Measurements from ENCODE around the gene TRABD2A. TPM values are rescaled to one million over a fixed set of nuclear protein-coding genes. Genes with fewer than 3 reads are reported as not detected.

TRABD2A gene
- total and polyA plus RNA-seq, 8 donors = 0.29 to 109 (median 0.58) TPM; not detected in 1

DNA sequence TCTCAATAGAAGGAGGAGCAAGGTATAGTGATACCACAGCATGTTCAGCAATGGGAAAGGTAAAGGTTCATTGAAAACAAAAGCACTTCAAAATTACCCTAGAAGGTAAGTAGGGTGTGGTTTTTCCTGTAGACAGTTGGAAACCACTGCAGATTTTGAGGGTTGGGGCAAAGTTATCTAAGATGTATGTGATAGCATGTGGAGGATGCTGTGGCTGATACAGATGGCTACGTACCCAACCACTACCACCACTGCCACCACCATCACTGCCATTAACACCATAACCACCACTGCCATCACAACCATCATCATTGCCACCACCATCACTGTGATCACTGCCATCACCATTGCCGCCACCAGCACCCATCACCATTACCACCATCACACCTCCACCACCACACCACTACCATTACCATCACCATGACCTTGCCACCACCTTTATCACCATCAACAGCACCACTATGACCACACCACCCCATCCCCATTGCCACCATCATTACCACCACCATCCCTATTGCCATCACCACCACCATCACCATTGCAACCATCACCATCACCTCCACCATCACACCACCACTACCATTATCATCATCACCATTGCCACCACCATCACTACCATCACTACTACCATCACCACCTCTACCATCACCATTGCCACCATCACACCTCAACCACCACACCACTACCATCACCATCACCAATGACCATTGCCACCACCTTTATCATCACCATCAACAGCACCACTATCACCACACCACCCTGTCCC lies 28.2 kb upstream of the TRABD2A start:
- TF ChIP-seq POLR2A (IDR thresholded peaks at IDR 0.05) = no peak
- TF ChIP-seq, protein P1, sequence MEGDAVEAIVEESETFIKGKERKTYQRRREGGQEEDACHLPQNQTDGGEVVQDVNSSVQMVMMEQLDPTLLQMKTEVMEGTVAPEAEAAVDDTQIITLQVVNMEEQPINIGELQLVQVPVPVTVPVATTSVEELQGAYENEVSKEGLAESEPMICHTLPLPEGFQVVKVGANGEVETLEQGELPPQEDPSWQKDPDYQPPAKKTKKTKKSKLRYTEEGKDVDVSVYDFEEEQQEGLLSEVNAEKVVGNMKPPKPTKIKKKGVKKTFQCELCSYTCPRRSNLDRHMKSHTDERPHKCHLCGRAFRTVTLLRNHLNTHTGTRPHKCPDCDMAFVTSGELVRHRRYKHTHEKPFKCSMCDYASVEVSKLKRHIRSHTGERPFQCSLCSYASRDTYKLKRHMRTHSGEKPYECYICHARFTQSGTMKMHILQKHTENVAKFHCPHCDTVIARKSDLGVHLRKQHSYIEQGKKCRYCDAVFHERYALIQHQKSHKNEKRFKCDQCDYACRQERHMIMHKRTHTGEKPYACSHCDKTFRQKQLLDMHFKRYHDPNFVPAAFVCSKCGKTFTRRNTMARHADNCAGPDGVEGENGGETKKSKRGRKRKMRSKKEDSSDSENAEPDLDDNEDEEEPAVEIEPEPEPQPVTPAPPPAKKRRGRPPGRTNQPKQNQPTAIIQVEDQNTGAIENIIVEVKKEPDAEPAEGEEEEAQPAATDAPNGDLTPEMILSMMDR (IDR thresholded peaks at IDR 0.05) = no peak
- TF ChIP-seq EP300 (IDR thresholded peaks at IDR 0.05) = no peak
- no peak for DNase-seq
- H3K4me3 ChIP-seq = no peak overlapping the region
- H3K27me3 ChIP-seq = no peaks in the 10 kb centered on the region
- peaks cover 7 to 28% (median 21%) of the 10 kb centered on the region in 4 donors for H3K4me1 ChIP-seq
- WGBS, 5 donors = 64 to 100% (median 86%) methylated on average over 2 of the region's 2 CpGs
- no peaks in the 10 kb centered on the region for H3K9me3 ChIP-seq
- H3K27ac ChIP-seq = peak overlapping the region in 1 of 5 donors; percentile 99
- H3K36me3 ChIP-seq = no peaks in the 10 kb centered on the region
- intact Hi-C loops (cut with DNase I; ENCODE audit: low total_unique reads) = no loop called here

DNA sequence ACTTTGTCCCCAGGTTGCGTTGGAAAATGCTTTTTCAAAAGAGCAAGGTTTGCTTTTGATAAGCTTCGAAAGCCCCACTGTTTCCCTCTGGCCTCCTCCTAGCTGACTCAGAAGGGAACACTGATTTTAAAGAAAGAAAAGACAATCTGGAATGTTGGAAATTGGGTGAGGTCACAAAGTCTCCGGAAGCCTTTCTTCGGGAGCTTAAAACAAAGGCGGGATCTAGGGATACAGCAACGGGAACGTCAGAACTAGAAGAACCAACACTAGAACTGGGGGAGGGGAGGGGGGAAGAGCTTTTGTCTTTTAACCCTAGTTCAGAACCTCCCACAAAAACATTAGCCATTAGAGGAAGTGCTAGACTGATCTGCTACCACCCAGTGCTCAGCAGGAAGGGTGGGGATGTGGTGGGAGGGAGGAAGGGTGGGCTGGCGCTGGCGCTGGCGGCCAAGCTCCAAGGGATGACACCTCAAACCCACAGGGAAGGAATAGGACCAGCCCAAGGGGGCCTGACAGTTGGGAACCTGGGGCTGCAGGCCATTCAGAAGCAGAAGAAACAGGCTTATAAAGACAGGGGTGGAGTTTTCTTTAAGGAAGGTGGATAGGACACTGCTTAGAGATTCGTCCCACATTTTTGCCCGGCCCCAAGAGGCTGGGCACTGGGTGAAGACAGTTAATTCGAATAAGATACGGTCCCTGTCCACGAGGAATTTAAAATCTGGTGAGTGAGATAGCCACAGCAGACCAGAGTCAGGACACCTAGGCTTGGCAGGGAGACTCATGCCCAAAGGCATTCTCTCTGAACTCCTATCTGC lies 26.2 kb upstream of the TRABD2A start:
- H3K36me3 ChIP-seq = no peaks in the 10 kb centered on the region
- peak in 1 of 2 donors; percentile 92 for DNase-seq
- no peaks in the 10 kb centered on the region for H3K27me3 ChIP-seq
- 5 to 16% (median 12%) methylated on average over 15 of the region's 15 CpGs for WGBS, 5 donors
- H3K9me3 ChIP-seq = no peaks in the 10 kb centered on the region
- H3K27ac ChIP-seq = peak overlapping the region; percentile 95 to 99 (median 96)
- H3K4me3 ChIP-seq = peak overlapping the region; percentile 78 to 92 (median 83)
- peaks cover 7 to 30% (median 22%) of the 10 kb centered on the region in 4 donors for H3K4me1 ChIP-seq
- intact Hi-C loops (cut with DNase I; ENCODE audit: low total_unique reads) = no loop called here
- TF ChIP-seq POLR2A (IDR thresholded peaks at IDR 0.05) (no peak), POLR2AphosphoS5 (IDR thresholded peaks at IDR 0.05) (peak; percentile 5 to 61 (median 19))

DNA sequence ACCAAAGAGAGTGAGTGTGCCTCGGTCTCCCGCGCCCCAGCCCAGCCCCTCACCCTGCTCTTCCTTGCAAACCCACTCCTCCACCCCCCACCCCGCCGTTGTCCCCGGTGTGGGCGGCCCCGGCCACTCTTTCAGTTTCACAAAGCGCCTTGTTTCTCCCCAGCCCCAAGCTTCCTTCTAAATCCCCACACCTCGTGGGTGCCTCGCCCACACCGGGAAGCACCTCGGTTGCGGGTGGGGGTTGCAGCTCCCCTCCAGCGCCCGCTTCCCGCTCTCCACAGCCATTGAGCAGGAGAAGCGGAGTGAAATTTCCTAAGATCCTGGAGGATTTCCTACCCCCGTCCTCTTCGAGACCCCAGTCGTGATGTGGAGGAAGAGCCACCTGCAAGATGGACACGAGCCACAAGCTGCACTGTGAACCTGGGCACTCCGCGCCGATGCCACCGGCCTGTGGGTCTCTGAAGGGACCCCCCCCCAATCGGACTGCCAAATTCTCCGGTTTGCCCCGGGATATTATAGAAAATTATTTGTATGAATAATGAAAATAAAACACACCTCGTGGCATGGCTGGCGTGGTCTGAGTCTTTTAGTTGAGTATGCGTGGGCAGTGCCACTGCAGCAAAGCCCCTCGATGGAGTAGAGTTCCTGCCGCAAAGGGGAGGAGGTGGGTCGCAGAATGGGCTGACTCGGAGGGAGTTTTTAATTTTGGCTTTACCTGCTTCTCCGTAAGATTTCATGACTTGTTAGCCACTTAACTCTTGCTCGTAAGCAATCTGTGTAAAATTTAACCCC lies 25.4 kb upstream of the TRABD2A start:
- WGBS, 5 donors = 0 to 1% (median 0%) methylated on average over 32 to 38 of the region's 38 CpGs
- TF ChIP-seq POLR2AphosphoS5 (IDR thresholded peaks at IDR 0.05) (no peak), POLR2A (IDR thresholded peaks at IDR 0.05) (no peak), EP300 (IDR thresholded peaks at IDR 0.05) (no peak)
- TF ChIP-seq, protein P1 (IDR thresholded peaks at IDR 0.05) = no peak
- Histone ChIP-seq H3K9me3 (no peaks in the 10 kb centered on the region), H3K4me3 (peak overlapping the region; percentile 78 to 92 (median 83)), H3K36me3 (no peaks in the 10 kb centered on the region), H3K27me3 (no peaks in the 10 kb centered on the region), H3K27ac (peak overlapping the region; percentile 95 to 99 (median 96)), H3K4me1 (peaks cover 7 to 30% (median 22%) of the 10 kb centered on the region in 4 donors)
- intact Hi-C loops (cut with DNase I; ENCODE audit: low total_unique reads) = no loop called here
- peak; percentile 59 to 74 for DNase-seq

DNA sequence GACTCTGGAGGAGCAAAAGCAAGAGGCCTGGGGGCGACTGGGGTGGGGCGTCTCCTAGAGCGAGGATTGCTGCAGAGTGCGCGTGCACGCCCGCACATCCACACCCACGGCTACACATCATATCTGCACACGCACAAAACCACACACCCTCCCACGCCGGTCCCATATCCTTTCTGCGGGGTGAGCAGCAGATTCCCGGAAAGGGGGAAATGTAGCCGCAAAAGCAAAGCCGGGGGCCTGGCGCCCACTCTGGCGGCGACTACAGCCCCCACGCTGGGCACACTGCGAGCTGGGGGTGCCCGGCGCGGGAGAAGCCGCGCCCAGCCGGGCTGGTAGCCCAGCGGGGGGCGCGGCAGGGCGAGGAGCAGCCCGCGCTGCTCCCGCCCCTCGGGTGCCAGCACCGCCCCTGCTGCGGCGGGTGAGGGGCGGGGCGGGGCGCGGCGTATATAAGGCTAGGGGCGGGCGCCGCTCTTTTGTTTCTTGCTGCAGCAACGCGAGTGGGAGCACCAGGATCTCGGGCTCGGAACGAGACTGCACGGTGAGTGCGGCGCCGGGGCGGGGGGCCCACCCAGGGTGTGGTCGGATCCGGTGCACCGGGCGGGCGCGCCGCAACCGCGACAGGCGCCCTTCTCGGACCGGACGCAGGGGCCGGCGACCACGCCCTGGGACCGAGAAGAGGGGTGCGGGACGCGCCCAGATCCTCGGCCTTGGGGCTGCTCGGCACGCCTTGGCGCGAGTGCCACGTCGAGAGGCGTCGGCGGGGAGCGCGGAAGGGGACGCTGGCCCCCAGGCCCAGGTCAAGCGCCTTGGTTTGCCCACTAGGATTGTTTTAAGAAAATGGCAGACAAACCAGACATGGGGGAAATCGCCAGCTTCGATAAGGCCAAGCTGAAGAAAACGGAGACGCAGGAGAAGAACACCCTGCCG lies 24.6 kb upstream of the TRABD2A start, which contains the start of gene TMSB10:
Gene TMSB10 (plus strand): TSS at position 476 of the 927 bp plus-strand sequence.
- DNase-seq = peak; percentile 89 to 96
- Histone ChIP-seq H3K36me3 (no peaks in the 10 kb centered on the region), H3K27me3 (no peaks in the 10 kb centered on the region), H3K27ac (peak within 1 kb of the TSS; percentile 95 to 99 (median 96)), H3K9me3 (no peaks in the 10 kb centered on the region), H3K4me3 (peak within 1 kb of the TSS; percentile 78 to 92 (median 83)), H3K4me1 (peaks cover 7 to 30% (median 22%) of the 10 kb centered on the region in 4 donors)
- intact Hi-C loops (cut with DNase I; ENCODE audit: low total_unique reads) = no loop called here
- WGBS, 5 donors = 0 to 1% (median 1%) methylated on average over 29 to 94 of the region's 94 CpGs
- TF ChIP-seq EP300 (IDR thresholded peaks at IDR 0.05) (no peak), POLR2A (IDR thresholded peaks at IDR 0.05) (peak in 1 of 4 donors; percentile 73), POLR2AphosphoS5 (IDR thresholded peaks at IDR 0.05) (peak; percentile 80 to 100 (median 99))
- TF ChIP-seq, protein P1 (IDR thresholded peaks at IDR 0.05) = peak in 1 of 7 experiments; percentile 28

All from stomach (tissue), 9 donors.